OCI-LY3 (cell line): Measurements from ENCODE around the gene LPP.

Experiments used
- H2AFZ ChIP-seq: fragments of 200-600, 300-600 bp; shearing (Covaris generic); 2 replicates; pipeline ENCODE4 v1.6.0; 2014; ENCODE audit warnings: antibody characterized with exemption, low read depth, low read length
- H3K27ac ChIP-seq: fragments of 200-600, 300-600 bp; sonication (generic); 2 replicates; pipeline ENCODE4 v1.5.1; 2014; ENCODE audit warnings: mild to moderate bottlenecking, low read length, moderate library complexity, mixed read lengths
- H3K27me3 ChIP-seq: fragments of 200-600, 300-600 bp; sonication (generic); 2 replicates; pipeline ENCODE4 v1.6.1; 2014; ENCODE audit warnings: low read depth, low read length, mixed read lengths
- H3K36me3 ChIP-seq: fragments of 200-600, 300-600 bp; sonication (generic); replicated peaks from 2 replicates; pipeline ENCODE3; 2014; ENCODE audit warnings: low read depth, low read length, mixed read lengths
- H3K4me1 ChIP-seq: fragments of 300-600, 200-600 bp; sonication (generic); 2 replicates; pipeline ENCODE4 v1.6.1; 2014; ENCODE audit warnings: low read length, mixed read lengths
- H3K4me2 ChIP-seq: fragments of 200-600, 300-600 bp; sonication (generic); 2 replicates; pipeline ENCODE4 v1.6.1; 2014; ENCODE audit warnings: low read length, mixed read lengths
- H3K4me3 ChIP-seq: fragments of 300-600, 200-600 bp; sonication (generic); 2 replicates; pipeline ENCODE4 v1.5.1; 2014; ENCODE audit warnings: antibody characterized with exemption, mild to moderate bottlenecking, low read length, moderate library complexity
- H3K79me2 ChIP-seq: fragments of 300-600, 200-600 bp; shearing (Covaris generic); 2 replicates; pipeline ENCODE4 v1.6.1; 2014; ENCODE audit warnings: mild to moderate bottlenecking, low read length, mixed read lengths
- H3K9ac ChIP-seq: fragments of 300-600, 200-600 bp; shearing (Covaris generic); 2 replicates; pipeline ENCODE4 v1.6.0; 2014; ENCODE audit warnings: mild to moderate bottlenecking, low read length, moderate library complexity
- H3K9me3 ChIP-seq: fragments of 200-600, 300-600 bp; shearing (Covaris generic); 2 replicates; pipeline ENCODE4 v1.6.1; 2014; ENCODE audit warnings: low read length, mixed read lengths; ENCODE audit not compliant: insufficient read depth
- H4K20me1 ChIP-seq: fragments of 200-600, 300-600 bp; sonication (generic); 2 replicates; pipeline ENCODE4 v1.6.1; 2016; ENCODE audit warnings: low read length, mixed read lengths; ENCODE audit not compliant: insufficient read depth
- EZH2phosphoT487 ChIP-seq: fragments of 200-600 bp; shearing (Covaris generic); IDR thresholded peaks from 2 replicates; pipeline ENCODE4 v1.6.1; 2018; ENCODE audit warnings: antibody characterized with exemption, mixed run types, low read depth
- TF ChIP-seq, protein P1 (sequence below): fragments of 200-600, 300-600 bp; sonication (generic); IDR thresholded peaks from 2 replicates; pipeline ENCODE4 v1.5.1; 2014; ENCODE audit warnings: antibody characterized with exemption, low read length, low read depth

LPP gene

DNA sequence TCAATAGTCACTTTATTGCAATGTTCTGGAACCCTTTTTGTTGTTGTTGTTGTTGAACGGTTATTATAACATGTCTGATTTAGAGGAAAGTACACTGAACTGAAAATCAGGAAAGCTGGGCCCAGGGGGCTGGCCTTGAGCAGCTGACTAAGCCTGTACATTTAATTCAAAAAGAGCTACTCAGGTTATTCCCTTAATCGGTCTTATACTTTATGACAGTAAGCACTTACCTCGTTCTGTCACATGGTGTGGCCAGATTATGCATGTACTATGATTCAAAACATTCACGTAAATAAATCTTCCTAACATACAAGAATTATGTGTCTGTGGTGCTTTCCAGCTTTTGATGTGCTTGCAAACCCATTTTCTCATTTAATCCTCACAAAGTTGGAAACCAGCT is 635.3 kb downstream of the LPP start:
- no peaks in the 10 kb centered on the region for H3K27me3 ChIP-seq
- no peak overlapping the region for H3K27ac ChIP-seq
- no peak for TF ChIP-seq EZH2phosphoT487
- TF ChIP-seq, protein P1, sequence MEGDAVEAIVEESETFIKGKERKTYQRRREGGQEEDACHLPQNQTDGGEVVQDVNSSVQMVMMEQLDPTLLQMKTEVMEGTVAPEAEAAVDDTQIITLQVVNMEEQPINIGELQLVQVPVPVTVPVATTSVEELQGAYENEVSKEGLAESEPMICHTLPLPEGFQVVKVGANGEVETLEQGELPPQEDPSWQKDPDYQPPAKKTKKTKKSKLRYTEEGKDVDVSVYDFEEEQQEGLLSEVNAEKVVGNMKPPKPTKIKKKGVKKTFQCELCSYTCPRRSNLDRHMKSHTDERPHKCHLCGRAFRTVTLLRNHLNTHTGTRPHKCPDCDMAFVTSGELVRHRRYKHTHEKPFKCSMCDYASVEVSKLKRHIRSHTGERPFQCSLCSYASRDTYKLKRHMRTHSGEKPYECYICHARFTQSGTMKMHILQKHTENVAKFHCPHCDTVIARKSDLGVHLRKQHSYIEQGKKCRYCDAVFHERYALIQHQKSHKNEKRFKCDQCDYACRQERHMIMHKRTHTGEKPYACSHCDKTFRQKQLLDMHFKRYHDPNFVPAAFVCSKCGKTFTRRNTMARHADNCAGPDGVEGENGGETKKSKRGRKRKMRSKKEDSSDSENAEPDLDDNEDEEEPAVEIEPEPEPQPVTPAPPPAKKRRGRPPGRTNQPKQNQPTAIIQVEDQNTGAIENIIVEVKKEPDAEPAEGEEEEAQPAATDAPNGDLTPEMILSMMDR = no peak
- H3K4me3 ChIP-seq = no peak overlapping the region
- no peak overlapping the region for H3K4me2 ChIP-seq
- peaks cover 21% of the 10 kb centered on the region for H3K4me1 ChIP-seq
- no peaks in the 10 kb centered on the region for H3K79me2 ChIP-seq
- H2AFZ ChIP-seq = no peak overlapping the region
- no peaks in the 10 kb centered on the region for H4K20me1 ChIP-seq
- H3K36me3 ChIP-seq = no peaks in the 10 kb centered on the region
- no peak overlapping the region for H3K9ac ChIP-seq
- H3K9me3 ChIP-seq = no peaks in the 10 kb centered on the region

DNA sequence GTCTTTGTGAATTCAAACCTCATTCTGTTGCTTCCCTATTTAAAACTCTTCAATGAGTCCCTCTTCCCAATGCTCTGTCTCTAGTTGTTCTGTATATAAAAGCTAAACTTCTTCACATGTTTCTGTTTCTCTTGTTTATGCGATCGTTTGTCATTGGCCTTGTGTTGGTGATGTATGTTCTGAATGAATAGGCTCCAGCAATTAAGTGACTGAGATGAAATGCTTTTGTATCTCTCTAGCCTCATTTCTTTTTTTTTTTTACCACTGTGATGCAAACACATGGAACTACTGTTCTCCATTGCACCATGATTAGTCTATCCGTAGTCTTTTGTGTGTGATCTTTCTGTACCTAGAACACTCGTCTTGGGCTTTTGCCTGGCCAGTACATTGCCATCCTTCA is 637.4 kb downstream of the LPP start:
- Histone ChIP-seq H3K9ac (no peak overlapping the region), H3K4me1 (peaks cover 34% of the 10 kb centered on the region), H4K20me1 (no peaks in the 10 kb centered on the region), H2AFZ (no peak overlapping the region), H3K27me3 (no peaks in the 10 kb centered on the region), H3K79me2 (no peaks in the 10 kb centered on the region), H3K9me3 (no peaks in the 10 kb centered on the region), H3K27ac (no peak overlapping the region), H3K4me2 (no peak overlapping the region), H3K4me3 (no peak overlapping the region), H3K36me3 (no peaks in the 10 kb centered on the region)
- TF ChIP-seq, protein P1 = no peak
- TF ChIP-seq EZH2phosphoT487 = no peak

DNA sequence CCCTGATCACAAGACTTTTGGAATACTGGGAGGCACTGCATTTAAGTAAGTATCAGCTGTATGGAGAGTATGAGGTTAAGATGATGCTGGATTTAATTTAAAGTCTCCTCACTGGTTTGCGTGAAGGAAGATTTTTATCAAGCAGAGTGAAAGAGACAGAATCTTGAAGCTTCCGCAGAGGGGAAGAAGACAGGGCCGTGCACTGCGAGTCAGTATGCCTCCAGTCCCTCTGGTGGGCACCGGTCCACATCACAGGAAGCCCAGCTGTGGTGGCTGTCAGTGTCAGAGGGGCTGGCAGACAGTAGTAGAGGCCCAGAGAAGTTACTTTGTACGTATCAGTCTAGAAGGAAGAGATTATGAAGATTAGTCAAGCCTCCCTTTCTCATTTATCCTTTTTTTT is 638.8 kb downstream of the LPP start:
- Histone ChIP-seq H3K9ac (peak overlapping the region; percentile 22; the same call in 1 of the 2 replicates), H3K27ac (no peak overlapping the region), H3K36me3 (no peaks in the 10 kb centered on the region), H3K79me2 (no peaks in the 10 kb centered on the region), H3K9me3 (no peaks in the 10 kb centered on the region), H2AFZ (no peak overlapping the region), H4K20me1 (no peaks in the 10 kb centered on the region), H3K4me2 (peak overlapping the region; percentile 16; the same call in 1 of the 2 replicates), H3K27me3 (no peaks in the 10 kb centered on the region), H3K4me1 (peaks cover 43% of the 10 kb centered on the region), H3K4me3 (no peak overlapping the region)
- TF ChIP-seq, protein P1 = no peak; the same call in 1 of the 2 replicates
- no peak for TF ChIP-seq EZH2phosphoT487

DNA sequence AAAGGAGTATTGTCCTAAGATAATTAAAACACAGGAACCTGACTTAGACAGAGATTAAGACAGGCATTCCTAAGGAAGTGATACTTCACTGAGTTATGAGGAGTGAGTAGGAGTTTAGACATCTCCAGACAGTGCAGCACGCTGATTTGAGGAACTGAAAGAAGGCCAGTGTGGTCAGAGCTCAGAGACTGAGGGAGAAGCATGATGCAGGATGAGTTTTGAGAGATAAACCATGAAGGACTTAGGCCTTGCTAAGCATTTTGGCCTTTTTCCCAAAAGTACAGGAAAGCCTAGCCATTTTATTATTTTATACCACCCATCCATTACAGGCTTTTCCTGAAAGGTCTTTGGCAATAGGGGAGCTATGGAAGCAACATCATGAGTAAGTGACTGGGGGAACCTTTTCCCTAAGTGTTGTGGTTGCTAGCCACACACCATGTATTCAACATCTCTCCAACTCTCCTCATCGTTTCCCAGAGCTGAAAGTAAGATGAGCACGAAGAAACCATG is 642.2 kb downstream of the LPP start:
- Histone ChIP-seq H3K4me2 (peak overlapping the region; percentile 29), H2AFZ (no peak overlapping the region), H3K27me3 (no peaks in the 10 kb centered on the region), H3K4me1 (peaks cover 30% of the 10 kb centered on the region), H3K4me3 (peak overlapping the region; percentile 5; the same call in 1 of the 2 replicates), H3K9me3 (no peaks in the 10 kb centered on the region), H3K79me2 (no peaks in the 10 kb centered on the region), H3K27ac (peak overlapping the region; percentile 42), H4K20me1 (no peaks in the 10 kb centered on the region), H3K36me3 (no peaks in the 10 kb centered on the region), H3K9ac (no peak overlapping the region)
- TF ChIP-seq, protein P1 = no peak
- TF ChIP-seq EZH2phosphoT487 = no peak
